Measurements from ENCODE around the gene C4orf46. TPM values are rescaled to one million over a fixed set of nuclear protein-coding genes. Genes with fewer than 3 reads are reported as not detected.
A peak's percentile ranks its signal among the peaks of the same experiment; 100 is the strongest.

Gene C4orf46
- total RNA-seq, 2 experiments from 2014 or later, result 2.6 to 3.1 TPM

- Mint-ChIP-seq H3K27ac (no peak overlapping the region), H3K4me1 (ENCODE audit: low read depth) (no peaks in the 10 kb centered on the region), H3K27me3 (no peaks in the 10 kb centered on the region), H3K36me3 (ENCODE audit: low read depth) (peaks cover 93% of the 10 kb centered on the region), H3K9me3 (no peaks in the 10 kb centered on the region), H3K4me3 (no peak overlapping the region)
- POLR2A ChIA-PET, result interaction anchor here (1.0 to 1.1 kb wide), 2 partner anchors 11 to 13 kb away, joined by 3 read pairs; partner anchors contain the start of gene PPID
- Histone ChIP-seq H3K9me3 (ENCODE audit: control insufficient read depth in 1 of 2, insufficient read depth in 1 of 2, low read length in 2 of 2) (no peaks in the 10 kb centered on the region), H3K27ac (ENCODE audit: low read depth in 1 of 2, low read length in 2 of 2) (no peak overlapping the region), H3K4me1 (ENCODE audit: insufficient read depth, low read length) (no peaks in the 10 kb centered on the region), H3K36me3 (ENCODE audit: insufficient read depth, low read length) (peaks cover 82% of the 10 kb centered on the region), H3K4me3 (ENCODE audit: low read length) (no peak overlapping the region), H3K27me3 (ENCODE audit: control insufficient read depth in 1 of 2, insufficient read depth in 2 of 2, low read length in 2 of 2) (no peaks in the 10 kb centered on the region)
- intact Hi-C loops (cut with DNase I, micrococcal nuclease), result no loop called here
- TF ChIP-seq CTCF (IDR thresholded peaks at IDR 0.05), result no peak
- DNase-seq (peak in 2 of 14 experiments; percentile 21 to 32), ATAC-seq (ENCODE audit: poor library complexity) (no peak)
- CTCF ChIA-PET, result no interaction called here
Observed at GRCh38 chr4:158710814-158711213, 39.1 kb upstream of the C4orf46 start.

DNA sequence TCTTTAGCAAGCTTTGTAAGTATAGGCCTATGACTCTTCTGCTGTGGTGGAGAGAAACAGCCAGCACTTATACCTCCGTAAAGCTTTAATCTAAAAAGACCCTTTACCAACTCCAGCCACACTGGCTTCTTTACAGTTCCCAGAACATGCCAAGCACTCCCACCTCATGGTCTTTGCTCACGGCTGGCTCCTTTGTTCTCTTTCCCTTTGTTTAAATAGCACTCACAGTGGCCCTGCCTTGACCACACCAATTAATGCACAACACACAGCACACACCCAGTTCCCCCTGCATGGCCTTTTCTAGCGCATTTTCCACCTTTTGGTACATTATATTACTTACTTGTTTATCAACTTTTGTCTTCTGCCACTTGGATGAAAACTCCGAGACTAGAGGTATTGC, 32.6 kb upstream of the C4orf46 start:
- ChIA-PET POLR2A (interaction anchor here (0.7 kb wide), 1 partner anchor 64 kb away, joined by 3 read pairs; the partner anchor contains the start of gene FNIP2), CTCF (no interaction called here)
- Mint-ChIP-seq H3K27me3 (no peaks in the 10 kb centered on the region), H3K9me3 (no peaks in the 10 kb centered on the region), H3K4me3 (no peak overlapping the region), H3K27ac (no peak overlapping the region), H3K36me3 (ENCODE audit: low read depth) (peaks cover 53% of the 10 kb centered on the region), H3K4me1 (ENCODE audit: low read depth) (no peaks in the 10 kb centered on the region)
- intact Hi-C loops (cut with DNase I, micrococcal nuclease), result no loop called here
- Histone ChIP-seq H3K4me3 (ENCODE audit: low read length) (no peak overlapping the region), H3K9me3 (ENCODE audit: control insufficient read depth in 1 of 2, insufficient read depth in 1 of 2, low read length in 2 of 2) (no peaks in the 10 kb centered on the region), H3K27ac (ENCODE audit: low read depth in 1 of 2, low read length in 2 of 2) (no peak overlapping the region), H3K27me3 (ENCODE audit: control insufficient read depth in 1 of 2, insufficient read depth in 2 of 2, low read length in 2 of 2) (no peaks in the 10 kb centered on the region), H3K4me1 (ENCODE audit: insufficient read depth, low read length) (no peaks in the 10 kb centered on the region), H3K36me3 (ENCODE audit: insufficient read depth, low read length) (peaks cover 34% of the 10 kb centered on the region)
- DNase-seq (no peak), ATAC-seq (ENCODE audit: poor library complexity) (no peak)
- TF ChIP-seq CTCF (IDR thresholded peaks at IDR 0.05), result no peak

- ChIA-PET POLR2A (no interaction called here), CTCF (no interaction called here)
- DNase-seq (no peak), ATAC-seq (ENCODE audit: poor library complexity) (no peak)
- TF ChIP-seq CTCF (IDR thresholded peaks at IDR 0.05), result no peak
- H3K4me1 ChIP-seq (ENCODE audit: insufficient read depth, low read length), result no peaks in the 10 kb centered on the region
- no peaks in the 10 kb centered on the region for H3K4me1 Mint-ChIP-seq (ENCODE audit: low read depth)
- no peak overlapping the region for H3K4me3 ChIP-seq (ENCODE audit: low read length)
- H3K36me3 ChIP-seq (ENCODE audit: insufficient read depth, low read length), result peaks cover 9% of the 10 kb centered on the region
- H3K27me3 Mint-ChIP-seq, result no peaks in the 10 kb centered on the region
- no peaks in the 10 kb centered on the region for H3K27me3 ChIP-seq (ENCODE audit: control insufficient read depth in 1 of 2, insufficient read depth in 2 of 2, low read length in 2 of 2)
- intact Hi-C loops (cut with DNase I, micrococcal nuclease), result no loop called here
- no peaks in the 10 kb centered on the region for H3K9me3 Mint-ChIP-seq
- H3K27ac Mint-ChIP-seq, result no peak overlapping the region
- peaks cover 49% of the 10 kb centered on the region for H3K36me3 Mint-ChIP-seq (ENCODE audit: low read depth)
- H3K4me3 Mint-ChIP-seq, result no peak overlapping the region
- H3K27ac ChIP-seq (ENCODE audit: low read depth in 1 of 2, low read length in 2 of 2), result no peak overlapping the region
- no peaks in the 10 kb centered on the region for H3K9me3 ChIP-seq (ENCODE audit: control insufficient read depth in 1 of 2, insufficient read depth in 1 of 2, low read length in 2 of 2)
Observed at GRCh38 chr4:158688813-158689212, 17.1 kb upstream of the C4orf46 start.
